C4-2B (cell line): ENCODE measurements around the gene STOML2.

Source experiments
- ZFX ChIP-seq: fragments of 450-650 bp; IDR thresholded peaks from 2 replicates; pipeline ENCODE4 v1.6.1; 2017
- TF ChIP-seq, protein P1 (sequence below): fragments of 450-650 bp; conservative IDR thresholded peaks from 2 replicates; pipeline ENCODE4 v1.5.1; 2017; ENCODE audit warnings: mild to moderate bottlenecking

DNA sequence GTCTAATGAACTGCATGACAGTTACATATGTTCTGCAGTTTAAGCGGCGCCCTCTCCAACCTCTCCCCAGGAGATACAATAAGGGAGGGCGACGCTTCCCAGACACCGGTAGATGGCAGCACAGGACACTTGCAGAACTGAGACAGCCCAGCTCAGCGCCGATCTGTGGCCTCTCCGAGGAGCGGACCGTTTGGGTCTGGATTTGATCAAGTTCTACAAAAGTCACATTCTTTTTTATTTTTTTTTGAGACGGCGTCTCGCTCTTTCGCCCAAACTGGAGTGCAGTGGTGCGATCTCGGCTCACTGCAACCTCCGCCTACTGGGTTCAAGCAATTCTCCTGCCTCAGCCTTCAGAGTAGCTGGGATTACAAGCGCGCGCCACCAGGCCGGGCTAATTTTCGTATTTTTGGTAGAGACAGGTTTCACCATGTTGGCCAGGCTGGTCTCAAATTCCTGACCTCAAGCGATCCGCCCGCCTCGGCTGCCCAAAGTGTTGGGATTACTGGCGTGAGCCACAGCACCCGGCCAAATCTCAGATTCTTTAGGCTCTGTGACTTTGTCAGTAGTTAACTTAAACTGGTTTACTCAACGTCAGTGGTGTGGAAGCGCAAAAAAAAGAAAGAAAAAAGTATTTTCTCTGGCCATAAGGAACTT is 14.1 kb upstream of the STOML2 start:
- TF ChIP-seq, protein P1, sequence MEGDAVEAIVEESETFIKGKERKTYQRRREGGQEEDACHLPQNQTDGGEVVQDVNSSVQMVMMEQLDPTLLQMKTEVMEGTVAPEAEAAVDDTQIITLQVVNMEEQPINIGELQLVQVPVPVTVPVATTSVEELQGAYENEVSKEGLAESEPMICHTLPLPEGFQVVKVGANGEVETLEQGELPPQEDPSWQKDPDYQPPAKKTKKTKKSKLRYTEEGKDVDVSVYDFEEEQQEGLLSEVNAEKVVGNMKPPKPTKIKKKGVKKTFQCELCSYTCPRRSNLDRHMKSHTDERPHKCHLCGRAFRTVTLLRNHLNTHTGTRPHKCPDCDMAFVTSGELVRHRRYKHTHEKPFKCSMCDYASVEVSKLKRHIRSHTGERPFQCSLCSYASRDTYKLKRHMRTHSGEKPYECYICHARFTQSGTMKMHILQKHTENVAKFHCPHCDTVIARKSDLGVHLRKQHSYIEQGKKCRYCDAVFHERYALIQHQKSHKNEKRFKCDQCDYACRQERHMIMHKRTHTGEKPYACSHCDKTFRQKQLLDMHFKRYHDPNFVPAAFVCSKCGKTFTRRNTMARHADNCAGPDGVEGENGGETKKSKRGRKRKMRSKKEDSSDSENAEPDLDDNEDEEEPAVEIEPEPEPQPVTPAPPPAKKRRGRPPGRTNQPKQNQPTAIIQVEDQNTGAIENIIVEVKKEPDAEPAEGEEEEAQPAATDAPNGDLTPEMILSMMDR = peak; percentile 98
- no peak for TF ChIP-seq ZFX
